Measurements from ENCODE around the gene IQSEC3. TPM values are rescaled to one million over a fixed set of nuclear protein-coding genes. Genes with fewer than 3 reads are reported as not detected.
"Not testable (repeated sequence)": the region's sequence is repeated elsewhere in the genome, so short reads cannot be mapped to it uniquely, and the experiment has no call there.

IQSEC3 gene
- total RNA-seq, 4 donors from 2014 or later, result 1.3 to 4.4 (median 3.3) TPM

GRCh38 chr12:45235-45990, 21.2 kb upstream of the IQSEC3 start:
- DNase-seq (ENCODE audit: low spot score), result not testable (repeated sequence)
- peak; percentile 44 for ATAC-seq (ENCODE audit: low FRiP score)

- ATAC-seq (ENCODE audit: low FRiP score); DNase-seq (ENCODE audit: low spot score): not testable (repeated sequence)
These were observed 20.6 kb upstream of the IQSEC3 start for GRCh38 chr12:45991-46358.

- ATAC-seq (ENCODE audit: low FRiP score); DNase-seq (ENCODE audit: low spot score): not testable (repeated sequence)
These were observed 20.0 kb upstream of the IQSEC3 start for GRCh38 chr12:46542-46941.

- not testable (repeated sequence) for ATAC-seq (ENCODE audit: low FRiP score)
These were observed 18.8 kb upstream of the IQSEC3 start for GRCh38 chr12:47699-48226.

GRCh38 chr12:49149-49548, 17.4 kb upstream of the IQSEC3 start:
- not testable (repeated sequence) for DNase-seq (ENCODE audit: low spot score); ATAC-seq (ENCODE audit: low FRiP score)

More at GRCh38 chr12:47699-48226, 18.8 kb upstream of the IQSEC3 start:
- not testable (repeated sequence) for DNase-seq (ENCODE audit: low spot score)

- not testable (repeated sequence) for DNase-seq (ENCODE audit: low spot score); ATAC-seq (ENCODE audit: low FRiP score)
These were observed 15.5 kb upstream of the IQSEC3 start for GRCh38 chr12:51087-51486.

GRCh38 chr12:51962-52361, 14.6 kb upstream of the IQSEC3 start:
- not testable (repeated sequence) for ATAC-seq (ENCODE audit: low FRiP score); DNase-seq (ENCODE audit: low spot score)

- not testable (repeated sequence) for ATAC-seq (ENCODE audit: low FRiP score); DNase-seq (ENCODE audit: low spot score)
These were observed 13.4 kb upstream of the IQSEC3 start for GRCh38 chr12:52902-53734.

- TF ChIP-seq CTCF (IDR thresholded peaks at IDR 0.05), result no peak
- DNase-seq (ENCODE audit: low spot score) (no peak), ATAC-seq (ENCODE audit: low FRiP score) (peak; percentile 2)
These were observed 12.5 kb upstream of the IQSEC3 start for GRCh38 chr12:53735-54730.

GRCh38 chr12:54750-55535, 11.6 kb upstream of the IQSEC3 start:
- no peak for TF ChIP-seq CTCF (IDR thresholded peaks at IDR 0.05)
- DNase-seq (ENCODE audit: low spot score), result no peak
- ATAC-seq (ENCODE audit: low FRiP score), result peak; percentile 10
